Upper lobe of left lung (tissue), 6 donors: ENCODE results near the gene UBL4B. TPM values are rescaled to one million over a fixed set of nuclear protein-coding genes. Genes with fewer than 3 reads are reported as not detected.

Experiments
- ATAC-seq, 2 donors: fragments of 200-7000 bp; cut with Tn5 transposase; one replicate each; pipeline ENCODE4 v1.9.1; 2022; ENCODE audit warnings: mild to moderate bottlenecking in 2 of 2, moderate library complexity in 2 of 2; ENCODE audit not compliant: low FRiP score in 2 of 2
- DNase-seq, 2 donors: peaks; one replicate each; pipeline ENCODE4 v3.0.0-alpha.2; 2019 to 2020
- H3K27ac ChIP-seq, 4 donors: fragments of 200-600 bp; sonication (generic); one replicate each; pipeline ENCODE4 v1.5.1; 2016 to 2019
- H3K27me3 ChIP-seq, 4 donors: fragments of 200-600 bp; sonication (generic); one replicate each; pipeline ENCODE4 v1.5.1; 2017 to 2019
- H3K36me3 ChIP-seq, 4 donors: fragments of 200-600 bp; sonication (generic); one replicate each; pipeline ENCODE4 v1.5.1; 2016 to 2019
- H3K4me1 ChIP-seq, 4 donors: fragments of 200-600 bp; sonication (generic); one replicate each; pipeline ENCODE4 v1.5.1; 2018 to 2019
- H3K4me3 ChIP-seq, 4 donors: fragments of 200-600 bp; sonication (generic); one replicate each; pipeline ENCODE4 v1.5.1; 2017 to 2019; ENCODE audit warnings: mild to moderate bottlenecking in 2 of 4, moderate library complexity in 1 of 4
- H3K9me3 ChIP-seq, 4 donors: fragments of 200-600 bp; sonication (generic); one replicate each; pipeline ENCODE4 v1.5.1; 2018 to 2019
- CTCF ChIP-seq, 6 experiments: fragments of 450-650 bp in 4 of 6; fragments of 200-600 bp in 2 of 6; sonication (generic) in 2 of 6; IDR thresholded peaks; one replicate each; pipeline ENCODE4 v1.5.1; 2016 to 2019; ENCODE audit warnings: antibody characterized with exemption in 6 of 6
- EP300 ChIP-seq, 4 donors: sonication (generic); formaldehyde crosslinking; IDR thresholded peaks; one replicate each; pipeline ENCODE4 v1.5.1; 2017; ENCODE audit warnings: antibody characterized with exemption in 4 of 4, control low read depth in 2 of 4
- POLR2A ChIP-seq, 4 donors: fragments of 450-650 bp; IDR thresholded peaks; one replicate each; pipeline ENCODE4 v1.5.1; 2016 to 2017; ENCODE audit warnings: antibody characterized with exemption in 4 of 4, mild to moderate bottlenecking in 2 of 4
- POLR2AphosphoS5 ChIP-seq, 2 donors: sonication (generic); formaldehyde crosslinking; IDR thresholded peaks; one replicate each; pipeline ENCODE4 v1.5.1; 2017; ENCODE audit warnings: antibody characterized with exemption in 2 of 2
- WGBS, 2 donors: methylation state at CpG; one replicate each; pipeline ENCODE4 v1.1.5; 2017 to 2018; 5-methylcytosine and 5-hydroxymethylcytosine counted together
- total RNA-seq, 6 donors: library from RNA; depleted of rRNA in 4 of 6; stranded (reverse); fragments of >200 nt in 4 of 6; gene quantifications; one replicate each; pipeline versions ENCODE4 v1.1.0 to v1.2.1, GENCODE V29; 2016 to 2021
- donor health status: DM: no; HTN: no; CAD: no; lungs with moderate emphysema.
- donor health status: DM: no; HTN: yes; CAD: no; lungs with severe emphysema.

Gene UBL4B
- total RNA-seq, 6 donors from 2014 or later: not detected

- ATAC-seq (no peak), DNase-seq (peak in 1 of 2 donors; percentile 31)
- no peak overlapping the region for H3K4me3 ChIP-seq
- H3K9me3 ChIP-seq: peaks cover 0 to 6% (median 2%) of the 10 kb centered on the region in 4 donors
- TF ChIP-seq EP300 (IDR thresholded peaks at IDR 0.05): no peak
- TF ChIP-seq POLR2AphosphoS5 (IDR thresholded peaks at IDR 0.05): no peak
- no peak for TF ChIP-seq POLR2A (IDR thresholded peaks at IDR 0.05)
- no peak for TF ChIP-seq CTCF (IDR thresholded peaks at IDR 0.05)
- no peaks in the 10 kb centered on the region for H3K27me3 ChIP-seq
- H3K27ac ChIP-seq: no peak overlapping the region
- H3K36me3 ChIP-seq: no peaks in the 10 kb centered on the region
- WGBS, 2 donors: 46 to 55% methylated on average over 6 to 12 of the region's 12 CpGs
- no peaks in the 10 kb centered on the region for H3K4me1 ChIP-seq
These were observed 8.8 kb downstream of the UBL4B start for GRCh38 chr1:110120960-110121561.

GRCh38 chr1:110123224-110123623, 11.0 kb downstream of the UBL4B start:
- ATAC-seq (no peak), DNase-seq (no peak)
- Histone ChIP-seq H3K4me1 (no peaks in the 10 kb centered on the region), H3K27ac (no peak overlapping the region), H3K36me3 (no peaks in the 10 kb centered on the region), H3K9me3 (peaks cover 0 to 12% (median 3%) of the 10 kb centered on the region in 4 donors), H3K4me3 (no peak overlapping the region), H3K27me3 (no peaks in the 10 kb centered on the region)
- TF ChIP-seq POLR2A (IDR thresholded peaks at IDR 0.05): no peak
- TF ChIP-seq EP300 (IDR thresholded peaks at IDR 0.05): no peak
- no peak for TF ChIP-seq CTCF (IDR thresholded peaks at IDR 0.05)
- no peak for TF ChIP-seq POLR2AphosphoS5 (IDR thresholded peaks at IDR 0.05)
- WGBS, 2 donors: 68 to 71% methylated on average over 3 of the region's 3 CpGs

GRCh38 chr1:110125810-110126209, 13.6 kb downstream of the UBL4B start:
- no peak for DNase-seq
- Histone ChIP-seq H3K27ac (no peak overlapping the region), H3K36me3 (no peaks in the 10 kb centered on the region), H3K27me3 (peaks cover 0 to 11% (median 4%) of the 10 kb centered on the region in 4 donors), H3K4me1 (peaks cover 0 to 7% (median 1%) of the 10 kb centered on the region in 4 donors), H3K9me3 (peaks cover 0 to 12% (median 3%) of the 10 kb centered on the region in 4 donors), H3K4me3 (no peak overlapping the region)
- 90 to 97% methylated on average over 4 of the region's 4 CpGs for WGBS, 2 donors
- TF ChIP-seq EP300 (IDR thresholded peaks at IDR 0.05): no peak
- no peak for TF ChIP-seq POLR2A (IDR thresholded peaks at IDR 0.05)
- no peak for TF ChIP-seq CTCF (IDR thresholded peaks at IDR 0.05)
- TF ChIP-seq POLR2AphosphoS5 (IDR thresholded peaks at IDR 0.05): no peak
- ATAC-seq: no peak

GRCh38 chr1:110130113-110130591, 17.9 kb downstream of the UBL4B start:
- H3K4me1 ChIP-seq: peaks cover 0 to 7% (median 1%) of the 10 kb centered on the region in 4 donors
- H3K27me3 ChIP-seq: peaks cover 0 to 14% (median 6%) of the 10 kb centered on the region in 4 donors
- WGBS, 2 donors: 6 to 7% methylated on average over 19 to 31 of the region's 31 CpGs
- DNase-seq (peak in 1 of 2 donors; percentile 75), ATAC-seq (peak in 1 of 2 donors; percentile 54)
- TF ChIP-seq POLR2AphosphoS5 (IDR thresholded peaks at IDR 0.05) (no peak), EP300 (IDR thresholded peaks at IDR 0.05) (no peak), POLR2A (IDR thresholded peaks at IDR 0.05) (no peak), CTCF (IDR thresholded peaks at IDR 0.05) (no peak)
- H3K9me3 ChIP-seq: peaks cover 0 to 12% (median 0%) of the 10 kb centered on the region in 4 donors
- no peak overlapping the region for H3K27ac ChIP-seq
- H3K4me3 ChIP-seq: no peak overlapping the region
- no peaks in the 10 kb centered on the region for H3K36me3 ChIP-seq

GRCh38 chr1:110130989-110131388, 18.7 kb downstream of the UBL4B start:
- TF ChIP-seq CTCF (IDR thresholded peaks at IDR 0.05): no peak
- no peak for TF ChIP-seq POLR2A (IDR thresholded peaks at IDR 0.05)
- TF ChIP-seq EP300 (IDR thresholded peaks at IDR 0.05): no peak
- no peak for TF ChIP-seq POLR2AphosphoS5 (IDR thresholded peaks at IDR 0.05)
- ATAC-seq: no peak
- no peak overlapping the region for H3K27ac ChIP-seq
- peaks cover 0 to 8% (median 0%) of the 10 kb centered on the region in 4 donors for H3K9me3 ChIP-seq
- no peak overlapping the region for H3K4me3 ChIP-seq
- WGBS, 2 donors: 50 to 64% methylated on average over 7 of the region's 7 CpGs
- DNase-seq: no peak
- H3K27me3 ChIP-seq: peaks cover 0 to 14% (median 6%) of the 10 kb centered on the region in 4 donors
- no peaks in the 10 kb centered on the region for H3K36me3 ChIP-seq
- H3K4me1 ChIP-seq: peaks cover 0 to 7% (median 1%) of the 10 kb centered on the region in 4 donors
